ENCODE data around the gene MROH2A. TPM values are rescaled to one million over a fixed set of nuclear protein-coding genes. Genes with fewer than 3 reads are reported as not detected.

MROH2A gene
- total RNA-seq, 1 donor from 2014 or later = not detected

DNA sequence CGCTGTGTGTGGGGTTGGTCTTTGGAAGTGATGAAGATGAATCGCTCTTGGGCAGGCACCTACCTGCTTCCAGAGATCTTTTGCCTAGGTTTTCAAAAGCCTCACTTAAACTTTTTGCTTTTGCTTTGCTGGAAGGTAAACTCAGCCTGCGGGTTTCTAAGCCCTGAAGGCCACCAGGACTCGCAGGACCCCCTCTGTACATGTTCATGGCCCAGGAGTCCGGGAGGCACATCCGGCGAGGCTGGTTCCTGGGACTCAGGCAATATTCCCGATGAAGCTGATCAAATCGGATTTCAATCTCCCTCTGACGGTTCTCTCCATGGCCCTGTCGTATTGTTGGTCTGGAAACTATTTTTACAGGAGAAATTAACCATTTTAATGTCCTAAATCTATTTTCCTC, 63.1 kb downstream of the MROH2A start:
- Mint-ChIP-seq H3K36me3 (ENCODE audit: unreplicated experiment) (no peaks in the 10 kb centered on the region), H3K4me3 (ENCODE audit: unreplicated experiment) (no peak overlapping the region), H3K4me1 (ENCODE audit: low read depth, unreplicated experiment) (peaks cover 4% of the 10 kb centered on the region), H3K9me3 (ENCODE audit: unreplicated experiment) (no peaks in the 10 kb centered on the region), H3K27ac (ENCODE audit: unreplicated experiment) (no peak overlapping the region), H3K27me3 (ENCODE audit: unreplicated experiment) (peaks cover 5% of the 10 kb centered on the region)
- TF ChIP-seq, protein P1, sequence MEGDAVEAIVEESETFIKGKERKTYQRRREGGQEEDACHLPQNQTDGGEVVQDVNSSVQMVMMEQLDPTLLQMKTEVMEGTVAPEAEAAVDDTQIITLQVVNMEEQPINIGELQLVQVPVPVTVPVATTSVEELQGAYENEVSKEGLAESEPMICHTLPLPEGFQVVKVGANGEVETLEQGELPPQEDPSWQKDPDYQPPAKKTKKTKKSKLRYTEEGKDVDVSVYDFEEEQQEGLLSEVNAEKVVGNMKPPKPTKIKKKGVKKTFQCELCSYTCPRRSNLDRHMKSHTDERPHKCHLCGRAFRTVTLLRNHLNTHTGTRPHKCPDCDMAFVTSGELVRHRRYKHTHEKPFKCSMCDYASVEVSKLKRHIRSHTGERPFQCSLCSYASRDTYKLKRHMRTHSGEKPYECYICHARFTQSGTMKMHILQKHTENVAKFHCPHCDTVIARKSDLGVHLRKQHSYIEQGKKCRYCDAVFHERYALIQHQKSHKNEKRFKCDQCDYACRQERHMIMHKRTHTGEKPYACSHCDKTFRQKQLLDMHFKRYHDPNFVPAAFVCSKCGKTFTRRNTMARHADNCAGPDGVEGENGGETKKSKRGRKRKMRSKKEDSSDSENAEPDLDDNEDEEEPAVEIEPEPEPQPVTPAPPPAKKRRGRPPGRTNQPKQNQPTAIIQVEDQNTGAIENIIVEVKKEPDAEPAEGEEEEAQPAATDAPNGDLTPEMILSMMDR (IDR thresholded peaks at IDR 0.05; ENCODE audit: partially characterized antibody, unreplicated experiment) = no peak
- DNase-seq = no peak

DNA sequence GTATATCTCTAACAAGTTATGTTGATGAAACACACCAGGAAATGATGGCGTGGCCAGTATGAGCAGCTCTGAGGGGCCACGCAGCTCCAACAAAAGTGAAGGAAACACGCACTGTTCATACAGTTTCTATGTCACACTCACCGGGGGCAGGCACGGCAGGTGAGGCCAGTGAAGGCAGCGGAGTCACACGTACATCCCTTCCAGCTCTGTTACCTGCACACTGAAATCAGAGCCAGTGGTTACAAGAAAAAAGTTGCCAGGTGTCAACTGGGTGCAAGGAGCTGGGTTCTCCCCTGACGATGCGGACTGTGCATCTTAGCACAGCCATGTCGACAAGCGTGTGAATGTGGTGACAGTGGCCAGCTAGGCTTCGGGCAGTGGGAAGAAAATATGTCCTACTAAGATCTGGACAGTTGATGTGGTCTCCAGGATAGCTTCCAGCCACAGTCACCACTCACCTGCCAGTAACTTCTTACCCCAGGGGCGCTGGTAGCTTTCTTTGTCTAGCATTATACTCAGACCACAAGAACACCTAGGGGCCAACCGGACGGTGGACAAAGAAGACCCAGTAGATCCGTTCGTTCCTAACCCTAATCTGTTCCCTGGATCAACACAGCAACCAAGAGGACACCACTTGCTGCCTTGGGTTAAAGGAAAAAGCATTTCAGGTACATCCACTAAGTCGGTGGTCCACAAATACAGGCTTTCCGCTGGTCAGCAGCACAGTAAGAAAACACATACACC, 66.1 kb downstream of the MROH2A start:
- H3K4me3 Mint-ChIP-seq (ENCODE audit: unreplicated experiment) = no peak overlapping the region
- H3K9me3 Mint-ChIP-seq (ENCODE audit: unreplicated experiment) = no peaks in the 10 kb centered on the region
- H3K27ac Mint-ChIP-seq (ENCODE audit: unreplicated experiment) = no peak overlapping the region
- no peak for DNase-seq
- TF ChIP-seq, protein P1 (IDR thresholded peaks at IDR 0.05; ENCODE audit: partially characterized antibody, unreplicated experiment) = no peak
- peaks cover 2% of the 10 kb centered on the region for H3K27me3 Mint-ChIP-seq (ENCODE audit: unreplicated experiment)
- H3K36me3 Mint-ChIP-seq (ENCODE audit: unreplicated experiment) = no peaks in the 10 kb centered on the region
- H3K4me1 Mint-ChIP-seq (ENCODE audit: low read depth, unreplicated experiment) = peaks cover under 1% of the 10 kb centered on the region

DNA sequence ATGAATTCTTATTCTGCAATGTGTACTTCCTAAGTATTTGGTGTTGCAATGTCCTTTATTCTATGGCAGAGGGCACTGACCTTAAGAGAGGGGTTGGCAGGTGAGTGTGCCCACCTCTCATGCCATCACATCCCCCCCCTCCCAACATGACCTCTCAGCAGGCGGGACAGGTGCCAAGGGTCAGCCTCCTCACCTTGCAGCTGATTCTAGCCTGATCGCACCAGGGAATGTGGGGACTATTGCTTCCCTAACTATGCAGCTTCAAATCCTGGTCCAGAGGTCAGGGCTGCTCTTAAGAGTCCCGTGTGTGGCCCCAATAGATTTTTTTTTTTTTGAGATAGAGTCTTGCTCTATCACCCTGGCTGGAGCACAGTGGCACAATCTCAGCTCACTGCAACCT, 66.7 kb downstream of the MROH2A start:
- no peaks in the 10 kb centered on the region for H3K36me3 Mint-ChIP-seq (ENCODE audit: unreplicated experiment)
- no peaks in the 10 kb centered on the region for H3K9me3 Mint-ChIP-seq (ENCODE audit: unreplicated experiment)
- H3K27me3 Mint-ChIP-seq (ENCODE audit: unreplicated experiment) = peaks cover 2% of the 10 kb centered on the region
- no peak overlapping the region for H3K4me3 Mint-ChIP-seq (ENCODE audit: unreplicated experiment)
- no peak for DNase-seq
- no peaks in the 10 kb centered on the region for H3K4me1 Mint-ChIP-seq (ENCODE audit: low read depth, unreplicated experiment)
- H3K27ac Mint-ChIP-seq (ENCODE audit: unreplicated experiment) = no peak overlapping the region
- TF ChIP-seq, protein P1 (IDR thresholded peaks at IDR 0.05; ENCODE audit: partially characterized antibody, unreplicated experiment) = no peak

DNA sequence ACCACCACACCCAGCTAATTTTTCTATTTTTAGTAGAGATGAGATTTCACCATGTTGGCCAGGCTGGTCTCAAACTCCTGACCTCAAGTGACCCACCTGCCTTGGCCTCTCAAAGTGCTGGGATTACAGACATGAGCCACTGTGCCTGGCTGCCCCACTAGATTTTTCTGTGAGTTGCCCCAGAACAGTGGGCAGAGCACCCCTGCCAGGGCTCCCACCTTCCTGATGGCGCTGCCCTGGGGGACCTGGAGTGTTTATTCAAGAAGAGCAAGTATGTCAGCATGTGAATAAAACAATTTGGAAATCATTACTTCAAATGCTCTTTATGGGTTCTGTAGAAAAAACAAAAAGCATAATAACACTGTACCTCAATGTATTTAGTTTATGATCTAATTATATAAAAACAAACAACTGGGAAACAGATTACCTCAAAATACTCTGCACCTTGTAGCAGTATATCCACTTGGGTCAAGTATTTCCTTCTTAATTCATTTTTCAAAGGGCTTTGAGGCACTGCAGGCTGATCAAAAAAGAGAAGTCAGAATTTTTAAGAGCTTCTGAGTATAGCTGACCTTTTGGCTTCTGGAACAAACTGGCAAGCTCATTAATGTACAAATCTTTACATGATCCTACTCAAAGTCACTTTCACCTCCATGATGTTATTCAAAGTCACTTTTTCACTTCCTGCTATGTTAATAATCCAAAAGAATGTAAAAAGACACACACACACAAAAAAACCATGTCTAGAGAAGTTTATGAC, 67.4 kb downstream of the MROH2A start:
- no peak overlapping the region for H3K27ac Mint-ChIP-seq (ENCODE audit: unreplicated experiment)
- peaks cover 2% of the 10 kb centered on the region for H3K27me3 Mint-ChIP-seq (ENCODE audit: unreplicated experiment)
- no peak for DNase-seq
- no peaks in the 10 kb centered on the region for H3K36me3 Mint-ChIP-seq (ENCODE audit: unreplicated experiment)
- TF ChIP-seq, protein P1 (IDR thresholded peaks at IDR 0.05; ENCODE audit: partially characterized antibody, unreplicated experiment) = no peak
- H3K4me1 Mint-ChIP-seq (ENCODE audit: low read depth, unreplicated experiment) = no peaks in the 10 kb centered on the region
- H3K4me3 Mint-ChIP-seq (ENCODE audit: unreplicated experiment) = no peak overlapping the region
- no peaks in the 10 kb centered on the region for H3K9me3 Mint-ChIP-seq (ENCODE audit: unreplicated experiment)

Data from glutamatergic neuron (in vitro differentiated cells).